LNCaP clone FGC (cell line): ENCODE data around the gene ANO2.
"Not testable (repeated sequence)": the region's sequence is repeated elsewhere in the genome, so short reads cannot be mapped to it uniquely, and the experiment has no call there.

Experiments
- DNase-seq: peaks from one replicate; pipeline ENCODE4 v3.0.0-alpha.2; 2011; ENCODE audit warnings: low read depth
- H3K4me3 ChIP-seq: 2 replicates; pipeline ENCODE4 v1.5.1; 2011; ENCODE audit warnings: mild to moderate bottlenecking, low read depth, low read length, control low read depth
- TF ChIP-seq, protein P1 (sequence below): IDR thresholded peaks from 2 replicates; pipeline ENCODE4 v1.5.1; 2012; ENCODE audit warnings: mild to moderate bottlenecking; ENCODE audit not compliant: control insufficient read depth, insufficient read depth; ENCODE audit errors: extremely low read depth

Gene ANO2

DNA sequence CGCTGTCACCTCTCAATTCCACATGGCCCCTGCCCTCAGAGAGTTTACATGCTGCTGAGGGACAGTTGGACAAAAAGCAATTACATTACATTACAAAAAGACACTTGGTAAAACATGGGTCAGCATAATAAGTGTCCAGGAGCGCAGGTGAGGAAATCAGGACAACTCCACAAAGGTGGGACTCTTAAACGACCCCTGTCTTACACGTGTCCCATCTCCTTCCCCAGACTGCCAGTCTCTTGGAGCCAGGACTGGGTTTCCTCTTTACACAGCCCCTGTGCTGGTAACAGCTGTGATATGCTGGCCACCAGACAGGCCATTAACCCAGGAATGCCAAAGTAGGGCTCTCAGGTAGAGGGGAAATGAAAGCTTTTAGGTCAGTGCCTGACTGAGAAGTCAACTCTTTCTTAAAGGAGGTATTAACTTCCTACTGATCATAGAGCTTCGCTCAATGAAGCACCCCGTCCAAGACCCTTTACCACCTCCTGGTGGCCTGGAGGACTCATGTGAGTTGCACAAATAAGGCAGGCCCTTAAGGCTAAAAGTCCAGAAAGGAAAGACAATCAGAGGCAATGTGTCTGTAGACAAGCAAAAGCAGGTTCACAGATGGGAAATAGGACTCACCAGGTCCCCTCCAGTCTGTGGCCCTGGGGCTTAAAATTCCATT lies 55.5 kb downstream of the ANO2 start:
- no peak for DNase-seq
- no peak overlapping the region for H3K4me3 ChIP-seq

DNA sequence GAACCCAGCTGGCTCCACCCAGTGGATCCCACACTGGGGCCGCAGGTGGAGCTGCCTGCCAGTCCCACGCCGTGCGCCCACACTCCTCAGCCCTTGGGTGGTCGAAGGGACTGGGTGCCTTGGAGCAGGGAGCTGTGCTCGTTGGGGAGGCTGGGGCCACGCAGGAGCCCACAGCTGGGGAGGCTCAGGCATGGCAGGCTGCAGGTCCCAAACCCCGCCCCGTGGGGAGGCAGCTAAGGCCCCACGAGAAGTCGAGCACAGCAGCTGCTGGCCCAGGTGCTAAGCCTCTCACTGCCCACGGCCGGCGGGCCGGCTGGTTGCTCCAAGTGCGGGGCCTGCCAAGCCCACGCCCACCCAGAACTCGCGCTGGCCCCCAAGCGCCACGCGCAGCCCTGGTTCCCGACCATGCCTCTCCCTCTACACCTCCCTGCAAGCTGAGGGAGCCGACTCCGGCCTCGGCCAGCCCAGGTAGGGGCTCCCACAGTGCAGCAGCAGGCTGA lies 56.2 kb downstream of the ANO2 start:
- TF ChIP-seq, protein P1, sequence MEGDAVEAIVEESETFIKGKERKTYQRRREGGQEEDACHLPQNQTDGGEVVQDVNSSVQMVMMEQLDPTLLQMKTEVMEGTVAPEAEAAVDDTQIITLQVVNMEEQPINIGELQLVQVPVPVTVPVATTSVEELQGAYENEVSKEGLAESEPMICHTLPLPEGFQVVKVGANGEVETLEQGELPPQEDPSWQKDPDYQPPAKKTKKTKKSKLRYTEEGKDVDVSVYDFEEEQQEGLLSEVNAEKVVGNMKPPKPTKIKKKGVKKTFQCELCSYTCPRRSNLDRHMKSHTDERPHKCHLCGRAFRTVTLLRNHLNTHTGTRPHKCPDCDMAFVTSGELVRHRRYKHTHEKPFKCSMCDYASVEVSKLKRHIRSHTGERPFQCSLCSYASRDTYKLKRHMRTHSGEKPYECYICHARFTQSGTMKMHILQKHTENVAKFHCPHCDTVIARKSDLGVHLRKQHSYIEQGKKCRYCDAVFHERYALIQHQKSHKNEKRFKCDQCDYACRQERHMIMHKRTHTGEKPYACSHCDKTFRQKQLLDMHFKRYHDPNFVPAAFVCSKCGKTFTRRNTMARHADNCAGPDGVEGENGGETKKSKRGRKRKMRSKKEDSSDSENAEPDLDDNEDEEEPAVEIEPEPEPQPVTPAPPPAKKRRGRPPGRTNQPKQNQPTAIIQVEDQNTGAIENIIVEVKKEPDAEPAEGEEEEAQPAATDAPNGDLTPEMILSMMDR, result no peak
- DNase-seq, result no peak
- no peak overlapping the region for H3K4me3 ChIP-seq

More for the DNA sequence above, 55.5 kb downstream of the ANO2 start:
- TF ChIP-seq, protein P1, result no peak

DNA sequence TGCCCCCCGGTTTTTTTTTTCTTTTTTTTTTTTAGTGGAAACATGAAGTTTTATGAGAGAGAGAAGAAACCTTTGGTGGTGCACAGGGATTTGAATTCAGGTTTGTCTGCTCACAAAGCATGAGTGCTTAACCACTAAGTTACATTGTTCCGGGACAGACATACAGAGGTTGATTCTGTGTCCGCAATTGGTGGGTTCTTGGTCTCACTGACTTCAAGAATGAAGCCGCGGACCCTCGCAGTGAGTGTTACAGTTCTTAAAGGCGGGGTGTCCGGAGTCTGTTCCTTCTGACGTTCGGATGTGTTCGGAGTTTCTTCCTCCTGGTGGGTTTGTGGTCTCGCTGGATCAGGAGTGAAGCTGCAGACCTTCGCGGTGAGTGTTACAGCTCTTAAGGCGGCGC lies 57.2 kb downstream of the ANO2 start:
- H3K4me3 ChIP-seq, DNase-seq: not testable (repeated sequence)

DNA sequence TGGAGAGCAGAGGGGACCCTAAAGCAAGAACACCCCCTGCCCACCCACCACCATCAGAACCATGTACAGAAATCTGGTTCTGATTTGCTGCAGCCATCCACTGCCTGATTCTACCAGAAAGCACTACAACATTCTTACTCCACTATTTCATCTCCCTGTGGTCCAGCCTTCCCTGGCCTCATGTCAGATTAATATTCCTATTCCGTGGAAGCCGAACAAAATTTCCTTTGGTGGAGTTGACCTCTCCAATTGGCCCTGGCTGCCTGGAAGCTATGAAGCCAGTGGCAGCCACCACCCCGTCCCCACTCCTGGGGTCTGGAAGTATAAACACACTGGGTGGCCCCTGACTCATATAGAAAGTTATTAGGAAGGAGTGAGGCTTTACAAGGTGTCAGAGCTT lies 60.2 kb downstream of the ANO2 start:
- DNase-seq, result no peak
- H3K4me3 ChIP-seq, result no peak overlapping the region

DNA sequence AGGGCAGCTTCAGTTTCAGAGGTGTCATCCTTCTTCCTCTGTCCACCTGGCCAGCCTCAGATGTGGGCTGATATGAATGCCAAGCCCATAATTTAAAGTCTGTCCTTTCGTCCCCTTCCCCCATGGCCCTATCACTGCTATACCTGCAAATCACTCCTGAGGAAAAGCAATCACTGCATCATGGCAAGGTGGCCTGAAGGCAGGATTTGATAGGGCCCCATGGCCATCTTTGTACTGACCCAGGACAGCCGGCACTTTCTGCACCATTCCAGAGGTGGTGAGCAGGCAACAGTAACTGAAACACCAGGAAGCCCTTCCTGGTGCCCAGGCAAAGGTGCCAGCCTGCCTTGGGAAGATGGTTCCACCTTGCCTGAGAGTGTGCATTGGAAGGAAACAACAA lies 60.8 kb downstream of the ANO2 start:
- no peak for DNase-seq
- TF ChIP-seq, protein P1, result no peak

More for the DNA sequence above, 60.2 kb downstream of the ANO2 start:
- TF ChIP-seq, protein P1, result no peak

DNA sequence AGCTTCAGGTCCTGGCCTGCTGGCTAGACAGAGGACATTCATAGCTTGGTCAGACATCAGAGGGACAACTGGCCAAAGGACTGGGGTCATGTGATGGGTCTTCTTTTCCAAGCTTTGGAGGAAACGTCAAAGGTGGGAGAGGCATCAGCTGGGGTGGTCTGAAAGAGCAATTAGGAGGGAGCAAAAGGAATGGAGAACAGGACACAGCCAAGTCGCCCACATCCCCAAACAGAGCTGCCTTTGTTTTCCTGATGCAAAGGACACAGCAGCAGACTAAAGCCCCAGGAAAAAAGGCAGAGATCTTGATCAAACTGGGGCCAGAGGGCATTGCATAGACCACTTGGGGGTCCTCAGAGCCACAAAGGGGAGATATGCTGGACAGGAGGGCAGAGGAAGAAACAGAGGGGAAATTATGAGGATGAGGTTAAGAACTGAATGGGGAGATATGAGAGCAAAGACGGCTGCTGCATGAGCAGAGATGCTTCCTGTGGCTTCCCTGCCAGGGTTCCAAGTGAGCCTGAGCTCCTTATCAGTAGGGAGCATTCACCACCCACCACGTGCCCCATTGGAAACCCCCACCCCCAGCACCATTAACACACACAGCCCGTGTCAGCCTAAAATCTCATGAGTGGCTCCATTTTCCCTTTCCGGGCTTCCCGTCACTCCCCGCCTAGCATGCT lies 62.4 kb downstream of the ANO2 start:
- no peak for DNase-seq
- H3K4me3 ChIP-seq, result no peak overlapping the region
- TF ChIP-seq, protein P1, result no peak

More for the DNA sequence above, 60.8 kb downstream of the ANO2 start:
- no peak overlapping the region for H3K4me3 ChIP-seq

DNA sequence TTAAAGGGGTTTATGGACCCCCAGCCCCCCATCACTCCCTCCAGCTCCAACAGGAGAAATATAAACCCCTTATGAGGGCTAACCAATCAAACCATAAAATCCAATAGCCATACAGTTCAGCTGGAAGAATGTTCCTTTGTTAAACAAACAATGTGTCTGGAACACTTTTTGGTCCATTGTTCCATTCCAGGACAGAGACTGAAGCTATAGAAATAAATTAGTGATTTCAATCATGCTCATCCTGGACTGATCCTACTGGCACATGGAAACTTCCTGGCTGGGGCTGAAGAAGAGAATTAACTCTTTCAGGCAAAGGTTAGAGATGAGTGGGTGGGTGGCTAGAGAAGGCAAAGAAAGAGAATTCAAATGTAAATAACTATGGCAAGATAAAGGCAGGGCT lies 63.4 kb downstream of the ANO2 start:
- no peak for DNase-seq
- no peak overlapping the region for H3K4me3 ChIP-seq
- TF ChIP-seq, protein P1, result no peak
